Mesothelial cell of epicardium (in vitro differentiated cells): ENCODE measurements around the gene THRB. TPM values are rescaled to one million over a fixed set of nuclear protein-coding genes. Genes with fewer than 3 reads are reported as not detected.

Experiments used
- DNase-seq, 2 experiments: peaks; one replicate each; pipeline ENCODE4 v3.0.0; 2021; ENCODE audit warnings: low spot score in 2 of 2; ENCODE audit not compliant: unreplicated experiment in 2 of 2
- H3K27ac Mint-ChIP-seq: 2 replicates; pipeline ENCODE4 v1.8.0; 2021; ENCODE audit warnings: mixed read lengths
- H3K27me3 Mint-ChIP-seq: 2 replicates; pipeline ENCODE4 v1.8.0; 2021; ENCODE audit warnings: low read depth, mixed read lengths
- H3K36me3 Mint-ChIP-seq: 2 replicates; pipeline ENCODE4 v1.8.0; 2021; ENCODE audit warnings: mixed read lengths
- H3K4me1 Mint-ChIP-seq: 2 replicates; pipeline ENCODE4 v1.8.0; 2021; ENCODE audit warnings: mixed read lengths
- H3K4me3 Mint-ChIP-seq: 2 replicates; pipeline ENCODE4 v1.8.0; 2021; ENCODE audit warnings: mild to moderate bottlenecking, moderate library complexity, mixed read lengths
- H3K9me3 Mint-ChIP-seq: 2 replicates; pipeline ENCODE4 v1.8.0; 2021; ENCODE audit warnings: mixed read lengths
- CTCF ChIP-seq: fragments of 200-600 bp; sonication (generic); IDR thresholded peaks from one replicate; pipeline ENCODE4 v1.5.0; 2021; ENCODE audit warnings: antibody characterized with exemption; ENCODE audit not compliant: unreplicated experiment
- total RNA-seq: library from RNA; stranded (reverse); gene quantifications from 3 replicates; pipeline ENCODE4 v1.2.1, GENCODE V29; 2021

The THRB gene
- total RNA-seq, 1 donor from 2014 or later: 3.4 TPM

DNA sequence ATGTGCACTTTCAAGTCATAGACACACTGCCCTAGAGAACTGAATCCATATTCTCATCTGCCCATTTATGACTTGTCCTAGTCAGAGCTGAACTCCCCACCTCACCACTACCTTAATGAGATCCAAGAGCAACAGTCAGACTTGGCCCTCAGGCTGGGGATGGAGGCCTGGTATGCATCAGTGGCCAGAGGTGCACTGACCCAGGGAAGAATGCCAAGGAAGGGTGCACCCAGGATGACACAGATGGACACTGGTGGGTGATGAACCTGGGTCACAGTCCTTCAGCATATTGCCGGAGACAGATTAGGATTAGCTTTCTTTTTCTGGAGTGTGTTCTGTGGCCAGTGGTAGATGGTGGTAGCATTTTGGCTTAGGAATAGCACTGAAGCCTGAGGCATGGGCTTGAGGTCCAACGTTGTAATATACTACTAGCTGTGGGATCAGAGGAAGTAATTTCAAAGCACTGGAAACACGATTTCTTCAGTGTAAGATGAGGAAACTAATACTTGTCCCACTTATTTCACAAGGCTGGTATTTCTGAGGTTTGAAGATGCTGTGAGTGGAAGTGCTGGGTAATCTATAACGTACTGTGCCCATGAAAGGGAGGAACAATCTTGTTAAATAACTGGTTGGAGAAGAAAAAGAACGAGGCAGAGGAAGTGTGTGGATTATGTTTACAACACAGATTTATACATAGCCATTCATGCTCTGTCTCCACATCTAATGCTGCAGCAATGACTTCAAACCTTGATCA lies 265.0 kb downstream of the THRB start:
- Mint-ChIP-seq H3K4me1 (peaks cover 10% of the 10 kb centered on the region), H3K36me3 (no peaks in the 10 kb centered on the region), H3K9me3 (no peaks in the 10 kb centered on the region), H3K27me3 (no peaks in the 10 kb centered on the region), H3K27ac (no peak overlapping the region), H3K4me3 (no peak overlapping the region)
- DNase-seq: no peak
- TF ChIP-seq CTCF: no peak

GRCh38 chr3:24227635-24228034 lies 267.0 kb downstream of the THRB start:
- Mint-ChIP-seq H3K9me3 (no peaks in the 10 kb centered on the region), H3K27ac (no peak overlapping the region), H3K4me3 (no peak overlapping the region), H3K4me1 (peaks cover 3% of the 10 kb centered on the region), H3K36me3 (no peaks in the 10 kb centered on the region), H3K27me3 (no peaks in the 10 kb centered on the region)
- DNase-seq: no peak
- TF ChIP-seq CTCF: no peak

DNA sequence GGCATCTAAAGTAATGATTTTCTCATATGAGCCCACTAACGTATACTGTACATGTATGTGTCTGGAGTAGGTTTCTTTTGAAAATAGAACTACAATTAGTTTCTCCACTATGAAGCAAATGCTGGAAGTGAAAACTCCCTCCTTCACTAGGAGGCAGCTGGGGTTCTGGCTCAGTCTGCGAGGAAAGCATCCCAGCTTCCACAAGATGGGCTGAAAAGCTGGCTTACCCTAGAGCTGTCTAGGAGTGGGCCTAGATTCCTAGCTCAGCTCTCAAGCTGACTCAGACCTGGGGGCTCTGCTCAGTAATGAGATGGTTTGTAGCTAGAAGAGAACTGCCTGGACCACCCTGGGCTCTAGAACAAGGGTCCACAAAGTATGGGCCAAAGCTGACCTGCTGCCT lies 268.3 kb downstream of the THRB start:
- Mint-ChIP-seq H3K27me3 (no peaks in the 10 kb centered on the region), H3K36me3 (no peaks in the 10 kb centered on the region), H3K27ac (no peak overlapping the region), H3K4me3 (no peak overlapping the region), H3K4me1 (peaks cover 9% of the 10 kb centered on the region), H3K9me3 (no peaks in the 10 kb centered on the region)
- no peak for DNase-seq
- no peak for TF ChIP-seq CTCF

DNA sequence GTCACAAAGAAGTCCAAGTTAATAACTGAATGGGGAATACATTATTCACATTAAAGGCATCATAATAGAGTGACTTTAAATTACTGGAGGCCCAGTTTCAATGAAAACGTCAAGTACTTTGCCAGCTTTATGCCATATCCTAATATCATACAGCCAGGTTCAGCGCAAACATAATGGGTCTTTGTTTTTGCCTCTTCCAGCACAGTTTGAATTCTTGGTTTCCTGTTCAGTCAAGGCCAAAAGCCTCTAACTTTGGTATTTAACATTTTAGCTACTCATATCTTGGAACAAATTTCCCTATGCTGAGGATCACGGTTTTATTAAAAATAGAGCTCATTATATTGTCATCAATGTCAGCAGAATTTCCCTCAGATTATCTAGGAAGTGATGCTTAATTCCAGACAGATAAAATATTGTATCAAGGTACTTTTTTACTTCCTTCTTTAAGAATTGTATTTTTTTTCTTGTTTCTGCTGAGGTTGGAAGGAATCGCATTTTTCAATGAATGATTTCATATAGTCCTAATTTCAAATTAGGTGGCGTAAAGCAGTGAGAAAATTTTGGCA lies 269.2 kb downstream of the THRB start:
- no peaks in the 10 kb centered on the region for H3K27me3 Mint-ChIP-seq
- no peak for TF ChIP-seq CTCF
- H3K36me3 Mint-ChIP-seq: no peaks in the 10 kb centered on the region
- no peak overlapping the region for H3K27ac Mint-ChIP-seq
- H3K4me1 Mint-ChIP-seq: peaks cover 18% of the 10 kb centered on the region
- H3K9me3 Mint-ChIP-seq: no peaks in the 10 kb centered on the region
- no peak for DNase-seq
- no peak overlapping the region for H3K4me3 Mint-ChIP-seq

- Mint-ChIP-seq H3K27ac (no peak overlapping the region), H3K4me1 (peaks cover 20% of the 10 kb centered on the region), H3K9me3 (no peaks in the 10 kb centered on the region), H3K36me3 (no peaks in the 10 kb centered on the region), H3K27me3 (no peaks in the 10 kb centered on the region), H3K4me3 (no peak overlapping the region)
- DNase-seq: no peak
- no peak for TF ChIP-seq CTCF
Observed at GRCh38 chr3:24224666-24225384, 269.8 kb downstream of the THRB start.
